NCI-H1694 treated with DMSO at 0.1 percent for 48 hours (cell line): Measurements from ENCODE around the gene THSD4.
"Not testable (repeated sequence)": the region's sequence is repeated elsewhere in the genome, so short reads cannot be mapped to it uniquely, and the experiment has no call there.

Experiments
- DNase-seq: peaks from one replicate; lab custom pipeline; 2025; lab: John Stamatoyannopoulos, UW

THSD4 gene

GRCh38 chr15:71189718-71190117 lies 74.4 kb downstream of the THSD4 start:
- DNase-seq: no peak

- peak; percentile 29 for DNase-seq
These were observed 76.0 kb downstream of the THSD4 start for GRCh38 chr15:71191296-71191695.

- DNase-seq: no peak
These were observed 77.5 kb downstream of the THSD4 start for GRCh38 chr15:71192816-71193215.

- no peak for DNase-seq
These were observed 79.0 kb downstream of the THSD4 start for GRCh38 chr15:71194286-71194685.

GRCh38 chr15:71195242-71195641 lies 80.0 kb downstream of the THSD4 start:
- DNase-seq: no peak

- DNase-seq: no peak
These were observed 82.3 kb downstream of the THSD4 start for GRCh38 chr15:71197620-71198019.

GRCh38 chr15:71198846-71199245 lies 83.6 kb downstream of the THSD4 start:
- no peak for DNase-seq

GRCh38 chr15:71199384-71200351 lies 84.4 kb downstream of the THSD4 start:
- no peak for DNase-seq

GRCh38 chr15:71201477-71201876 lies 86.2 kb downstream of the THSD4 start:
- DNase-seq: peak; percentile 59

- DNase-seq: no peak
These were observed 87.4 kb downstream of the THSD4 start for GRCh38 chr15:71202712-71203111.

- DNase-seq: no peak
These were observed 88.6 kb downstream of the THSD4 start for GRCh38 chr15:71203586-71204474.

GRCh38 chr15:71207141-71207540 lies 91.9 kb downstream of the THSD4 start:
- DNase-seq: no peak

- no peak for DNase-seq
These were observed 96.9 kb downstream of the THSD4 start for GRCh38 chr15:71212146-71212545.

- not testable (repeated sequence) for DNase-seq
These were observed 98.7 kb downstream of the THSD4 start for GRCh38 chr15:71213943-71214342.

- DNase-seq: no peak
These were observed 100.0 kb downstream of the THSD4 start for GRCh38 chr15:71215126-71215894.

- no peak for DNase-seq
These were observed 103.1 kb downstream of the THSD4 start for GRCh38 chr15:71218272-71218805.

- DNase-seq: no peak
These were observed 103.8 kb downstream of the THSD4 start for GRCh38 chr15:71219101-71219500.

- no peak for DNase-seq
These were observed 104.4 kb downstream of the THSD4 start for GRCh38 chr15:71219645-71220044.

- DNase-seq: no peak
These were observed 105.6 kb downstream of the THSD4 start for GRCh38 chr15:71220828-71221227.

GRCh38 chr15:71221417-71221816 lies 106.1 kb downstream of the THSD4 start:
- DNase-seq: no peak

GRCh38 chr15:71223516-71223915 lies 108.2 kb downstream of the THSD4 start:
- DNase-seq: no peak

GRCh38 chr15:71224024-71224423 lies 108.8 kb downstream of the THSD4 start:
- no peak for DNase-seq
